Right lobe of liver (tissue), 6 donors: ENCODE results near the gene SEMA6B. TPM values are rescaled to one million over a fixed set of nuclear protein-coding genes. Genes with fewer than 3 reads are reported as not detected.

Experiments used
- ATAC-seq, 4 donors: fragments of 200-7000 bp; cut with Tn5 transposase; one replicate each; pipeline ENCODE4 v1.9.1; 2020; ENCODE audit warnings: mild to moderate bottlenecking in 4 of 4, moderate library complexity in 4 of 4
- DNase-seq, 3 donors: peaks; one replicate each; pipeline ENCODE4 v3.0.0-alpha.2; 2020
- H3K27ac ChIP-seq, 3 donors: fragments of 200-600 bp; one replicate each; pipeline ENCODE4 v1.8.0; 2022
- H3K27me3 ChIP-seq, 2 donors: fragments of 200-600 bp; one replicate each; pipeline ENCODE4 v1.8.0; 2022
- H3K36me3 ChIP-seq, 4 donors: fragments of 200-600 bp; sonication (generic) in 1 of 4; one replicate each; pipeline versions ENCODE4 v1.5.1 to v1.8.0; 2017 to 2022; ENCODE audit warnings: control low read depth in 1 of 4
- H3K4me1 ChIP-seq, 4 donors: fragments of 200-600 bp; sonication (generic) in 1 of 4; one replicate each; pipeline versions ENCODE4 v1.5.1 to v1.8.0; 2017 to 2022; ENCODE audit warnings: control low read depth in 1 of 4
- H3K4me3 ChIP-seq, 3 donors: fragments of 200-600 bp; one replicate each; pipeline ENCODE4 v1.8.0; 2022
- H3K9me3 ChIP-seq, 4 donors: fragments of 200-600 bp; sonication (generic) in 1 of 4; one replicate each; pipeline versions ENCODE4 v1.5.1 to v1.8.0; 2017 to 2022; ENCODE audit warnings: control low read depth in 1 of 4
- POLR2A ChIP-seq: fragments of 450-650 bp; IDR thresholded peaks from one replicate; pipeline ENCODE4 v1.6.1; 2017; ENCODE audit warnings: antibody characterized with exemption, mild to moderate bottlenecking
- WGBS: methylation state at CpG from one replicate; pipeline ENCODE4 v1.1.6; 2018; ENCODE audit warnings: low coverage, low lambda C conversion rate; ENCODE audit not compliant: insufficient coverage; ENCODE audit errors: missing lambda C conversion rate; 5-methylcytosine and 5-hydroxymethylcytosine counted together
- intact Hi-C, 2 donors: fragments of 100-400 bp; cut with DNase I; formaldehyde crosslinking; loops; one replicate each; pipeline versions ENCODE4 v1.11.2 to v1.14.1; 2022
- total RNA-seq, 6 experiments: library from RNA; depleted of rRNA in 2 of 6; stranded (reverse); fragments of >200 nt in 2 of 6; fragmentation: NEBNext Ultra II Directional in 3 of 6; extraction: Animal tissue kit (Norgen Biotek cat#: 25700) in 3 of 6; gene quantifications; one replicate each; pipeline versions ENCODE4 v1.1.0 to v1.2.4, GENCODE V29; 2016 to 2023
- TF ChIP-seq, protein P1 (sequence below), 4 donors: fragments of 200-600 bp in 3 of 4; fragments of 450-650 bp in 1 of 4; IDR thresholded peaks; one replicate each; pipeline versions ENCODE4 v1.5.1 to v1.8.0; 2016 to 2022; ENCODE audit warnings: antibody characterized with exemption in 4 of 4, mild to moderate bottlenecking in 2 of 4
- donor health status: DM: no; HTN: yes; CAD: no.
- donor health status: DM: no; HTN: no; CAD: no.
- donor health status: DM: no; HTN: no; CAD: no.
- donor health status: DM: no; HTN: yes; CAD: no.
- donor health status: DM: no; HTN: yes; CAD: no.

Gene SEMA6B
- total RNA-seq, 6 experiments from 2014 or later, result 1.0 to 6.5 (median 2.3) TPM

DNA sequence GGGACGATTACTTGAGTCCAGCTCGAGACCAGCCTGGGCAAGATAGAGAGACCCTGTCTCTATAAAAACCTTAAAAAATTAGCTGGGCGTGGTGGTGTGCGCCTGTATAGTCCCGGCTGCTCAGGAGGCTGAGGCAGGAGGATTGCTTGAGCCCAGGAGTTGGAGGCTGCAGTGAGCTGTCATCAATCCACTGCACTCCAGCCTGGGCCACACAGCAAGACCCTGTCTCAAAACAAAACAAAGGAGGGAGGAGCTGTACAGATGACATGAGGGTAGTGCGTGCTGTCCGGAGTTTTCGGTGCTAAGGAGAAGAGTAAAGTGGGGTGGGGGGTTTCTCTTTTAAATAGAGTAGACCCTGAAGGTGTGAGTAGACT, 64.8 kb downstream of the SEMA6B start:
- no peaks in the 10 kb centered on the region for H3K9me3 ChIP-seq
- no peak for TF ChIP-seq POLR2A
- TF ChIP-seq, protein P1, sequence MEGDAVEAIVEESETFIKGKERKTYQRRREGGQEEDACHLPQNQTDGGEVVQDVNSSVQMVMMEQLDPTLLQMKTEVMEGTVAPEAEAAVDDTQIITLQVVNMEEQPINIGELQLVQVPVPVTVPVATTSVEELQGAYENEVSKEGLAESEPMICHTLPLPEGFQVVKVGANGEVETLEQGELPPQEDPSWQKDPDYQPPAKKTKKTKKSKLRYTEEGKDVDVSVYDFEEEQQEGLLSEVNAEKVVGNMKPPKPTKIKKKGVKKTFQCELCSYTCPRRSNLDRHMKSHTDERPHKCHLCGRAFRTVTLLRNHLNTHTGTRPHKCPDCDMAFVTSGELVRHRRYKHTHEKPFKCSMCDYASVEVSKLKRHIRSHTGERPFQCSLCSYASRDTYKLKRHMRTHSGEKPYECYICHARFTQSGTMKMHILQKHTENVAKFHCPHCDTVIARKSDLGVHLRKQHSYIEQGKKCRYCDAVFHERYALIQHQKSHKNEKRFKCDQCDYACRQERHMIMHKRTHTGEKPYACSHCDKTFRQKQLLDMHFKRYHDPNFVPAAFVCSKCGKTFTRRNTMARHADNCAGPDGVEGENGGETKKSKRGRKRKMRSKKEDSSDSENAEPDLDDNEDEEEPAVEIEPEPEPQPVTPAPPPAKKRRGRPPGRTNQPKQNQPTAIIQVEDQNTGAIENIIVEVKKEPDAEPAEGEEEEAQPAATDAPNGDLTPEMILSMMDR (IDR thresholded peaks at IDR 0.05), result no peak

DNA sequence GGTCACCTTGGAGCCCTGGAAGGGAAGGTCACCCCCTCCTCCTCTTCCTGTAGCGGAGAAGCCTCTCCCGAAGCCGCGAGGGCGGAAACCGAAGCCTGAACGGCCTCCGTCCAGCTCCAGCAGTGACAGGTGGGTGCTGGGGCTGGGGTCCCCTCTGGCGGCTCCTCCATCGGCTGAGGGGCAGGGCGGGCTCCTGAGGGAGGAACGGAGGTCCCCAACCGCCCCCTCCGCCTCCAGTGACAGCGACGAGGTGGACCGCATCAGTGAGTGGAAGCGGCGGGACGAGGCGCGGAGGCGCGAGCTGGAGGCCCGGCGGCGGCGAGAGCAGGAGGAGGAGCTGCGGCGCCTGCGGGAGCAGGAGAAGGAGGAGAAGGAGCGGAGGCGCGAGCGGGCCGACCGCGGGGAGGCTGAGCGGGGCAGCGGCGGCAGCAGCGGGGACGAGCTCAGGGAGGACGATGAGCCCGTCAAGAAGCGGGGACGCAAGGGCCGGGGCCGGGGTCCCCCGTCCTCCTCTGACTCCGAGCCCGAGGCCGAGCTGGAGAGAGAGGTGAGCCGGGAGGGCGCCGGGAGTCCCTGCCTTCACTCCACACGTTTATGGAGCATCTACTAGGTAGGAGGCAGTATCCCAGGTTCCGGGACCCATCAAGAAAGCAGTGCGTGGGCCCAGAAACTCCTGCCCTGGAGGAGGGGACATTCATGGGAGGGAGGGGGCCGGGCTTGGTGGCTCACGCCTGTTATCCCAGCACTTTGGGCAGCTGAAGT, 65.4 kb downstream of the SEMA6B start:
- H3K9me3 ChIP-seq, result no peaks in the 10 kb centered on the region
- intact Hi-C loops, result loop anchor here in 1 of 2 donors (10.0 kb wide), 1 partner anchor 229 kb away; no protein-coding TSS in a partner anchor
- no peaks in the 10 kb centered on the region for H3K4me1 ChIP-seq
- no peak for DNase-seq
- no peak for TF ChIP-seq POLR2A
- TF ChIP-seq, protein P1 (IDR thresholded peaks at IDR 0.05), result no peak
- ATAC-seq, result no peak
- no CpG with 5 or more reads among the region's 61 CpGs for WGBS
- H3K36me3 ChIP-seq, result peaks cover 0 to 28% (median 6%) of the 10 kb centered on the region in 4 donors
- H3K27ac ChIP-seq, result no peak overlapping the region
- H3K27me3 ChIP-seq, result no peaks in the 10 kb centered on the region
- H3K4me3 ChIP-seq, result no peak overlapping the region

More for the DNA sequence above, 64.8 kb downstream of the SEMA6B start:
- ATAC-seq (no peak), DNase-seq (no peak)
- no peaks in the 10 kb centered on the region for H3K27me3 ChIP-seq
- 92% methylated on average over 4 of the region's 8 CpGs for WGBS
- intact Hi-C loops, result loop anchor here in 1 of 2 donors (10.0 kb wide), 1 partner anchor 230 kb away; no protein-coding TSS in a partner anchor
- H3K4me3 ChIP-seq, result no peak overlapping the region
- no peak overlapping the region for H3K27ac ChIP-seq
- peaks cover 0 to 28% (median 6%) of the 10 kb centered on the region in 4 donors for H3K36me3 ChIP-seq
- no peaks in the 10 kb centered on the region for H3K4me1 ChIP-seq

DNA sequence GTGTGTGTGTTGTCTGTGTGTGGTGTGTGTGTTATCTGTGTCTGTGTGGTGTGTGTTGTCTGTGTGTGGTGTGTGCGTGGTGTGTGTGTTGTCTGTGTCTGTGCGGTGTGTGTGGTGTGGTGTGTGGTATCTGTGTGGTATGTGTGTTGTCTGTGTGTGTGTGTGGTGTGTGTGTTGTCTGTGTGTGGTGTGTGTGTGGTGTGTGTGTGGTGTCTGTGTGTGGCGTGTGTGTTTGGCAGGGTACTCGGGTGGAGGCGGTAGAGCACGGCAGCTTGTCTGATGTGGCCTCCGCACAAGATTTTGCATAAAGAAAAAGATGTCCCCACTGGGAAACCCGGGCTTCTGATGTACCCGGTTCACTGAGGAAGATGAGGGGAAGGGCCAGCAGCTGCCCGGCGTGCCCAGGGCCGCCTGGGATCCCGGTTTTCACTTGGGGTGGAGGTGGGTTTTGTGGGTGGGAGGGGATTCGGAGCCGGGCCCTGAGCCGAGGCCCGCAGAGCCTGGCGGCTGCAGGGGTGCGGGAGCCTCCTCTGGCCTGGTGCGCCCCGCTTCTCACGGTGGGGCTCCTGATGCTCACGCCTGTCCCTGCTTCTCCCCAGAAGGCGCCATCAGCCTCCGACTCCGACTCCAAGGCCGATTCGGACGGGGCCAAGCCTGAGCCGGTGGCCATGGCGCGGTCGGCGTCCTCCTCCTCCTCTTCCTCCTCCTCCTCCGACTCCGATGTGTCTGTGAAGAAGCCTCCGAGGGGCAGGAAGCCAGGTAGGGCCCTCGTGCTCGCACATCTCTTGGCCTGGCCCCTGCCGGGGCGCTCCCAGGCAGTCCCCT, 66.2 kb downstream of the SEMA6B start:
- intact Hi-C loops, result loop anchor here in 1 of 2 donors (10.0 kb wide), 1 partner anchor 229 kb away; no protein-coding TSS in a partner anchor
- Histone ChIP-seq H3K4me1 (no peaks in the 10 kb centered on the region), H3K4me3 (no peak overlapping the region), H3K27ac (no peak overlapping the region), H3K9me3 (no peaks in the 10 kb centered on the region), H3K36me3 (peaks cover 0 to 23% (median 6%) of the 10 kb centered on the region in 4 donors), H3K27me3 (no peaks in the 10 kb centered on the region)
- TF ChIP-seq POLR2A, result no peak
- TF ChIP-seq, protein P1 (IDR thresholded peaks at IDR 0.05), result no peak
- ATAC-seq (no peak), DNase-seq (no peak)
- WGBS, result 92% methylated on average over 6 of the region's 41 CpGs

Other genes with a start within 250 kb of the SEMA6B start
- gene STAP2, start 220.9 kb downstream of the SEMA6B start, total RNA-seq, result 10 to 100 TPM; 21.4 to 51.5 (median 43.0) TPM
- 10 to 100 TPM in 5 of 6 experiments, 1 to 10 TPM in 1; 6.4 to 21.7 (median 19.6) TPM for gene MPND, start 216.1 kb downstream of the SEMA6B start, total RNA-seq
- 10 to 100 TPM; 22.6 to 47.7 (median 25.2) TPM for gene SH3GL1, start 159.1 kb downstream of the SEMA6B start, total RNA-seq
- gene CHAF1A, start 157.0 kb downstream of the SEMA6B start, total RNA-seq, result 1 to 10 TPM; 3.1 to 9.2 (median 3.5) TPM
- 10 to 100 TPM; 47.2 to 79.1 (median 58.8) TPM for gene UBXN6, start 101.9 kb downstream of the SEMA6B start, total RNA-seq
- 10 to 100 TPM in 5 of 6 experiments, 1 to 10 TPM in 1; 8.4 to 16.3 (median 14.0) TPM for gene HDGFL2, start 87.4 kb downstream of the SEMA6B start, total RNA-seq
- gene PLIN4, start 41.2 kb downstream of the SEMA6B start, total RNA-seq, result 10 to 100 TPM; 28.4 to 51.2 (median 39.3) TPM
- gene PLIN5, start 24.5 kb downstream of the SEMA6B start, total RNA-seq, result 100 to 1,000 TPM in 4 of 6 experiments, 10 to 100 TPM in 2; 35.0 to 149 (median 117) TPM
- 1,000 to 10,000 TPM in 2 of 6 experiments, 100 to 1,000 TPM in 4; 331 to 1,334 (median 524) TPM for gene LRG1, start 19.6 kb downstream of the SEMA6B start, total RNA-seq
- 10 to 100 TPM; 16.6 to 26.4 (median 22.8) TPM for gene TNFAIP8L1, start 79.8 kb upstream of the SEMA6B start, total RNA-seq
- 10 to 100 TPM; 58.2 to 98.7 (median 72.2) TPM for gene MYDGF, start 110.7 kb upstream of the SEMA6B start, total RNA-seq
- 100 to 1,000 TPM in 1 of 6 experiments, 10 to 100 TPM in 5; 47.3 to 118 (median 54.5) TPM for gene DPP9, start 164.2 kb upstream of the SEMA6B start, total RNA-seq
- 10 to 100 TPM in 2 of 6 experiments, 1 to 10 TPM in 4; 4.7 to 11.9 (median 5.6) TPM for gene FEM1A, start 232.1 kb upstream of the SEMA6B start, total RNA-seq